HG02884 (cell line): ENCODE measurements around the gene RPL29.

Experiments
- ATAC-seq: cut with Tn5 transposase; IDR thresholded peaks from one replicate; pipeline ENCODE4 v1.9.1; 2021; ENCODE audit warnings: mild to moderate bottlenecking, moderate library complexity; ENCODE audit not compliant: unreplicated experiment

The RPL29 gene

DNA sequence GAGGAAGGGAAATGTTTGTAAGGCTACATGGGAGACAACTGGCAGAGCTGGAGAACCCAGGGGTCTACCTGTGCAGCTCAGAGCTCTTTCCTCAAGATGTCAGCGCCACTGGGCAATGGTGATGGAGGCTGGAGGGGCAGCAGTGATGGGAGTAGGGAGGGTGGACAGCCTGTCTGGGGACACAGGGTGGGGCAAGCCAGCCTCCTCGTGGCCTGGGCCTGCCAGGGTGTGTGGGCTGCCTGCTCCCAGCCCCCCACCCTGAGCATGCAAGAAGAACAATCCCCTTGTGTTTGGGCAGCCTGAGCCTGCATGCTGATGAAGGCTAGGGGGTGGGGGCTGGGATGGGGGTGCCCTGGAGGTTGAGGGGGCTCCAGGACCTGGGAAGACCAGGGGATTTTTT, 29.7 kb downstream of the RPL29 start:
- ATAC-seq = no peak

DNA sequence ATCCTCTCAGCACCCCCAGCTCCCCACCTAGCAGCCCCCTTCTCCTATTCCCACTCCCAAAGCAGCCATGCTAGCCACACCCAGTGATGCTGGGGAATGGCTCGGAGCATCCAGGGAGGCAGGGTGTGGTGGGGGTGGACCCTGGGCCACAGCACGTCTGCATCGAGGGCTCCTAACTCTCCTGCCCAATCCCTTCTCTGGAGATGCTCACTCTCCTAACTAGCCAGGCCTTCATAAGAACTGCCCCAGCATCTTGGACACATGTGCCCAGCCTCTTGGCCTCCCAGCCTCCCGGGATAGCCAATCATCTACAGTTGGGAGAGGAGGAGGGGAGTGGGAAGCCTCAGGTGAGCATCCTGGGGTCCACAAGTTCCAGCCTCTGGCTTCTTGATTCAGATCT, 31.2 kb downstream of the RPL29 start:
- no peak for ATAC-seq

DNA sequence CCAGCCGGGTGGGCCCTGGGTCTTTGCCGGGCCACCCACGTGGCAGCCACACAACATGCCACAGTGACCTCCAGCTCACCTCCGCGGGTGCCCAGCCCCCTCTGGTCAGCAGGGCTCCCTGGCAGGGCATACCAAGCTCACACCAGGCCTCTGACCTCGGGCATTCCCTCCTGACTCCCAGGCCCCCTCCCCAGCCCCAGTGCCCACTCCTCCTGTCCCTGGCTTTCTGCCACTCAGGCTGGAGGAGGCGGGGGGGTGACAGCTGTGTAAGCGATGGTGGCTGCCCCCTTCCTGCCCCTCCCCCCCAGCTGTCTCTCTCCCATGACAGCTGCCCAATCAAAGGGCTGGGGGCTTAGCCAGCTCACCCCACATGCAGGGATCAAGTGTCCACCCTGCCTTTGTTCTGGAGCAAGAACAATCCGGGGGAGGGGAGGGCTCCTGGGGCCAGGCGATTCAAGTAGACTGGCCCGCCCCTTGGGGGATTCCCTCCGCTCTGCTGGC, 31.7 kb downstream of the RPL29 start:
- no peak for ATAC-seq

DNA sequence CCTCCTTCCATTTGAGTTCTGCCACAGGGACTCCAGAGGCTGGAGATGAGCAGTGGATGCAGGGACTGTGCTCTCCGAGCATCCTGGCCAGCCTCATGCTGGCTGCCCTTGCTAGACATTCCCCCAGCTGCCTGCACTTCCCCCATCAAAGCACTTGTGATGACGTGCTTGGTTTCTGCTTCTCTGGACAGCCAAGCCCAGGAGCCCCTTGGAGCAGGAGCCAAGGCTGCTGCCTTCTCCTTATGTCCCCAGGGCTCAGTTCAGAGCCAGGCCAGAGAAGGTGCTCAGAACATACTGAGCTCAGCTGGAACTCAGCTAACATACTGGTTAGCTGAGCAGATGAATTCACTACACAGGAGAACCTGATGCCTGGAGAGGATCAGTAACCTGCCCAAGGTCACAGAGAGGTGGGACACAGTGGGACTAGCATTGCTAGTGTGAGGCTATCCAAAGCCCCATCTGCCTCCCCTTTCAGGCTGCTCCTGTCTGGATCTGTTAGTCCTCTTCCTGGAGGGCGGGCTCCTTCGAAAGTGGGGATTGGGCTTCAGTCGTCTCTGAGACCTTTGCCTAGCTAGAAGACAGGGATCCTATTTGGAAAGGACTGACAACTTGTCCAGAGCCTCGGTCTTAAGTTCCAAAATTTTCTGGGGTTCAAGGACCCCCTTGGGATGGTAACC, 32.7 kb downstream of the RPL29 start:
- no peak for ATAC-seq

DNA sequence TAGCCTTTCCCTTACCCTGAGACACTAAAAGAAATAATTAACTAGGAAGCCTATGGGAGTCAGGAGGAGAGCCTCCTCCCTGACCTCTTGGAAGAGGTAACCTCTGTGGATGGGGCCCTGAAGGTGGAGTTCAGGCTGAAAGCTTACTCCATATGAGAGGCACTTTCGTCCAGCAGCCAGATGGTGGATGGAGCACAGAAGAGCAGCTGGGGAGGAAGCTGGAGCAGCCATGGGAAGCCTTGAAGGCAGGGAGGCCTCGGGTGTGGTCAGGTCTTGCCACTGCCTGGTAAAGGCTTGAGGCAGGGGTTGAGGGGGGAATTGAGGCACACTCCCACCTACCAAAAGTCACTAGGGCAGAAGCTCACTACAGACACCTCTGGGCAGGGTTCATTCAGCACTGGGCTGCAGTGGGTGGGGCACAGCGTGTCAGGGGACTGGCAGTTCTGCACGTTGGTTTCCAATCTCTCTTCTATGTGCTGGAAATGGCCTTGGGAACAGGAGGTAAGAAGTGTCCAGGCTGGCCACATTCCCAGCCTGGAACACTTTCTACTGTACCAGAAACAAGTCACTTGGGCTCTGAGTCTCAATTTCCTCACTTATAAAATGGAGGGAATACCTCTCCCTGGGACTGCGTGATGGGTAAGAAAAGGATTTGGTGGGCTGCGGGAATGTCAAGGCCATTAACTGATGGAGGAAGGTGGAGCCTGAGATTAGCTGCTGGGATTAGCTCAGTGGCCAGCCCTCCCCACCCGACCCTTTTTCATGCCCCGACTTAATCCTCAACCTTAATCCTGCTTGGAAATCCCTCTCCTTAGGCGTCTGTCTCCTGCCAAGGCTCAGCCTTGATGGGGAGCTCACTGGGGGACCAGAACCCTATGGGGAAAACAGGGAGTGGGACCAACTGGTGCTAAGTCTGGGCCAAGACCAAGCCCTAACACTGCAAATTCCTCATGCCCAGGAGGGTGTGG, 33.8 kb downstream of the RPL29 start:
- ATAC-seq = no peak

DNA sequence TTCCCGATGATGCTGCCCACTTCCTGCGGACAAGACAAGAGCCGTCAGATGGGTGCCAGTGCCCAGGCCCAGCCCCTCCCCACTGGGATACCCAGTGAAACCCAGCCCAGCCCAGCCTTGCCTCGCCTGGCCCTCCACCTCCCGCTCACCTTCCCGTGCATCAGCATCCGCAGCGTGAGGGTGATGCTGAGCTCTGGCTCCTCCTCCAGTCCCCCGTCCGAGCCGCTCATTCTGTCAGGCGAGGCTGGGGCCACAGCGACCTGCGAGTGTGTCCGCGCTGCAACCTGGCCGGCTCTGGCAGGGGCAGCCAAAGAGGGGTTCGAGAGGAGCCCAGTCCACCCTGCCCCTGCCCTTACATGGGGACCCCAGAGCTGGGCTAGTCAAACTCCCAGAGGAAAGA, 34.7 kb downstream of the RPL29 start:
- no peak for ATAC-seq

DNA sequence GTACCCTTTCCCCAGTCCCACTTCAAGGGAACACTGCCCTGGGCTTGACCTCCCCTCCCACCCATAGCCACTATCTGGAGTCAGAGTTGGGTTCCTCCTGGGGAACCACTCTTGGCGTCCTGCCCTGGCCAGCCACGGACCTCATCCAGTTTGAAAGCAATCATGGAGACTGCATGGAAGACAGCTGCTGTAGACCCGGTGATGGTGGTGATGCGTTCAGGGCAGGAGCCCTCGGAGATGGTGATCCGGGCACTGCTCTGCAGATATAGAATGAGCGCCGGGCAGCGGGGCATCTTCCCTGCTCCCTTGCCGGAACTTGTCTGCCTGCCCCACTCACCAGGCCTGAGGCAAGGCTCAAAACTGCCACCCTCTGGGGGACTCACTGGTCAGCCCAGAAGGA, 35.3 kb downstream of the RPL29 start:
- no peak for ATAC-seq

DNA sequence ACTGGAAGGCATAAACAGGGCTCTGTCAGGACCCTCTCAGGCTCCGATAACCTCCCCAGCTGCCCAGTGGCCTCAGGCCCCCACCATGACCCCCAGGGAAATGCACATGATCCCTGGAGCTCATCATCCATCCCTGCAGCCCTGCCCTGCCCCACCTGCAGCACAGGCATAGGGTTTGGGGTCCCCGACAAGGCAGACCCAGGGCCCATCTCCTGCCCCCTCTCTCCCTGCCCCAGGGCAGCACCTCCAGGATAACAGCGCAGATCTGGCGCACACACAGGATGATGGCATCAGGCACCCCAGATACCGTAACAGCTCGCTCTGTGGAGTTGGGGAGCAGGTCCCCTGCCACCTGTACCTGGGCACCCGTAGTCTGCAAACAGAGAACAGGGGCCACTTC, 36.0 kb downstream of the RPL29 start:
- no peak for ATAC-seq

DNA sequence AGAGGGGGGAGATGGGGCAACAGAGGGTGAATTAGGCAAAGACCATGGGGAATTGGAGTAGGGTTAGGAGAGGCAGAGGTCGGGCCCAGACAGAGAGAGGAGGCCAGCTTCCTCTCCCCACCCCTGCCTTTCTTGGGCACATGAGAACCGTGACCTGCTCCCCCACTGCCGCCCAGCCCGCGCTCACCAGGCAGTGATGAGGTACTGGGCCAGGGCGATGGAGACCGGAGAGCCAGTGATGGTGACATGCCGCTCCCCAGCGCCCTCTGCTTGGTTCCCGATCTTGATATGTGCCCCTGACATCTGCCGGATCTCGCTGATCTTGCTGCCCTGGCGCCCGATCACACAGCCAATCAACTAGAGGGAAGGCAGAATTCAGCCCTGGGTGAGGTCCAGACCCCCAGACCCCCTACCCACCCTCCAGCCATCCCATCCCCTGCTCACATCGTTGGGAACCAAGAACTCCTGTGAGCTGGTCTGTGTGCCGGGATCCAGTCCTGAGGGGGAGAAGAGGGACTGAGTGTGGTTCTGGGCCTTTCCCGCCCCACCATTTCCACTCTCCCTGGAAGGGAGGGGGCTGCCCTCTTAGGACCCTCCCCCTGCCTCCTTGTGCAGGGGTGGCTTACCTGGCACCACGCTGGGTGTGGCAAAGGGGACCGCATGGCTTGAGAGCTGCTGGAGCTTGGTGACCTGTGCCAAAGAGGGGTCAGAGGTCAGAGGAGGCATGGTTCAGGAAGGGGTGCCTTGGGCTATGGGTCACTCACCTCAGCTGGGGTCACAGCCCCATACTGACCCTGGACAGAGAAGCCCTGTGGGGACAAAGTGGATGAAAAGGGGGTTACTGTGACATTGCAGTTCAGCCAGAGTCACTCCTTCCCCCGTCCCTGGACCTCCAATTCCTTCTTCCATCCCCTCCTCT, 36.8 kb downstream of the RPL29 start:
- ATAC-seq = no peak

DNA sequence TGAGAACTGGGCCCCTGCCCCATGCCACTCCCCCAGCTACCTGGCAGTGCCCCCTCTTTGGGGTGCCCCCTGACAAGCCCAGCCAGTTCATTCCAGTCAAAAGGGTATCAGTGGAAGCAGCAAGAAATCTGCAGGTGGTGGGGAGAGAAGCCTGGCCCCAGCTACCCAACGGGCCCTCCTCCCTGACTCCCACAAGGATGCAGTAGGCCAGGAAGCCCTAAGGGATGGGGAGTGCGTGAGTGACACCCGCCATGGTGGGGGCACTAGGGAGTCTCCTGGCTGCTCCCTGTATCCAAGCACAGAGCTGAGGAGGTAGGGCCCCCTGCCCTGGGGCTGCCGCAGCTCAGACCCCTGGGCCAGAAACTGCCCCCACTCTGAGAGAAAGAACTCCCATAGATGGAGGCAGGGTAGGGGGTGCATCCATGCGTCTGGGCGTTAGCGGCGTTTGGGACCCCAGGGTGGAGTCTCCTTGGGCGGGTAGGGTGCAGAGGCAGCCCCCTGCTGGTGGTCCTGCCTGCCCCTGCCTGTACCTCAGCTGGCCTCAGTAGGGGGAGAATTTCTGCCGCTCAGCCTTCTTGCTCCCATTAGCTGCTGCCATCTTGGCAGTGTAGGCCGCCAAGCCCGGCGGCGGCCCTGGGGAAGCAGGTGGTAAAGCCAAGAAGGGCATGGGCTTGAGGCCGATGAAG, 38.0 kb downstream of the RPL29 start:
- no peak for ATAC-seq

DNA sequence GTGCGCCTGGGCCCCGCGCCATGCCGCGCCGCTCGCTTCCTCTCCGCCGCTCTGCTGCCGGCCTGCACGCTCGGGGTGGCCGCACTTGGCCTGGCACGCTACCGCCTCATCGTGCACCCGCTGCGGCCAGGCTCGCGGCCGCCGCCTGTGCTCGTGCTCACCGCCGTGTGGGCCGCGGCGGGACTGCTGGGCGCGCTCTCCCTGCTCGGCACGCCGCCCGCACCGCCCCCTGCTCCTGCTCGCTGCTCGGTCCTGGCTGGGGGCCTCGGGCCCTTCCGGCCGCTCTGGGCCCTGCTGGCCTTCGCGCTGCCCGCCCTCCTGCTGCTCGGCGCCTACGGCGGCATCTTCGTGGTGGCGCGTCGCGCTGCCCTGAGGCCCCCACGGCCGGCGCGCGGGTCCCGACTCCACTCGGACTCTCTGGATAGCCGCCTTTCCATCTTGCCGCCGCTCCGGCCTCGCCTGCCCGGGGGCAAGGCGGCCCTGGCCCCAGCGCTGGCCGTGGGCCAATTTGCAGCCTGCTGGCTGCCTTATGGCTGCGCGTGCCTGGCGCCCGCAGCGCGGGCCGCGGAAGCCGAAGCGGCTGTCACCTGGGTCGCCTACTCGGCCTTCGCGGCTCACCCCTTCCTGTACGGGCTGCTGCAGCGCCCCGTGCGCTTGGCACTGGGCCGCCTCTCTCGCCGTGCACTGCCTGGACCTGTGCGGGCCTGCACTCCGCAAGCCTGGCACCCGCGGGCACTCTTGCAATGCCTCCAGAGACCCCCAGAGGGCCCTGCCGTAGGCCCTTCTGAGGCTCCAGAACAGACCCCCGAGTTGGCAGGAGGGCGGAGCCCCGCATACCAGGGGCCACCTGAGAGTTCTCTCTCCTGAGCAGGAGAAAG, 39.6 kb downstream of the RPL29 start:
- ATAC-seq = no peak

DNA sequence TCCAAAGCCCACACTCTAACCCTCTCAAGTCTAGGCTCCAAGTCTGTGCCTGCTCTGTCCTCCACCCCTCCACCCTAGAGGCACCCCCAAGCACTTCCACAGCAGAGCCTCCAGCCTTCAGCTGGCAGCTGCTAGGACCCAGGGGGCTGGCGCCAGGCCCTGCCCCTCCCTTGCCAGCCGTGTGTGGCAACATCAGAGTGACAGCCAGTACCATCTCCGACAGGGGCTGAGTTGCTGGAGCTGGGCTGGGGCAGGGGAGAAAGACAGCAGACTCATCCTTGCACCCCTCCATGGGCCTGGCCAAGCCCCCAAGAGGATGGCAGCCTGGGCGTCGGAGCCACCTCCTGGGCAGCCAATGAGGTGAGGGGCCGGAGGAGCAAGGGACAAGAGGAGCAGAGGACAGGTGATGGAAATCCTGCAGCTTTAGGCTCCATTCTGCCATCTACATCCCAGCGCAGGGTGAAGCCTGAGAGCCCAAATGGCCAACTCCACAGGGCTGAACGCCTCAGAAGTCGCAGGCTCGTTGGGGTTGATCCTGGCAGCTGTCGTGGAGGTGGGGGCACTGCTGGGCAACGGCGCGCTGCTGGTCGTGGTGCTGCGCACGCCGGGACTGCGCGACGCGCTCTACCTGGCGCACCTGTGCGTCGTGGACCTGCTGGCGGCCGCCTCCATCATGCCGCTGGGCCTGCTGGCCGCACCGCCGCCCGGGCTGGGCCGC, 40.4 kb downstream of the RPL29 start, which contains the start of gene GPR62:
GPR62 (plus strand) TSS at position 207 of the 718 bp plus-strand sequence; CDS start at position 479, 272 bp downstream.
- no peak for ATAC-seq

DNA sequence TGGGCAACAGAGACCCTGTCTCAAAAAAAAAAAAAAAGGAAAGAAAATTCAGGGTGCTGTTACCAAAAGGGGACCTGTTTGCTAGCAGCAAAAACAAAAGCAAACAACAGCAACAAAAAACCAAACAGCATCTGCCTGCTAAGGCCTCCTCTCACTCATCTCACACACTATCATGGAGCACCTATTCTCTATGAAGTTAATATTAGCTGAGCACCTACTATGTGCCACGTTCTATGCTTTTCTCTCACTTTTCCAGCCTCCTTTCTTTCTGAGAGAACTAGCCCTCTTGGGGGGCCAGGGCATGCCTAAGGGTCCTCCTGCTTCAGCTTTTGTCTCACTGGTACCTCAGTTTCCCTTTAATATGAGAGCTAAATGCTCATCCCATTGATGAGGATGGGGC, 41.0 kb downstream of the RPL29 start:
- no peak for ATAC-seq

DNA sequence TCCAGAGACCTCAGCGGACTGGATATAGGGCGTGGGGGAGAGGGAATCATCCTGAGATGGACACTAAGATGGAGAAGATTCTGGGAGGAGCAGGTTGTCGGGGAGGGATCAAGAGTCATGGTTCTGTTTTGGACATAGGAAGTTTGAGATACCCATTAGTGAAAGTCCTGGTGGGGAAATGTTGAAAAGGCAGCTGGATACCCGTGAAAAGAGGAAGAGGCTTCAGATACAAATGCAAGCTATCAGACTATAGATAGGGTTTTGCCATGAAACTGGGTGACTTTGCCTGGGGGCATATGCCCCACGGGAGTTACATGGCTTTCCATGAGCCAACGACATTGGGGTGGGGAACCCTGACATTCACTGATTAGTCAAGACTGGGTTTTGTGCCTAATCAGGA, 41.6 kb downstream of the RPL29 start:
- ATAC-seq = no peak

DNA sequence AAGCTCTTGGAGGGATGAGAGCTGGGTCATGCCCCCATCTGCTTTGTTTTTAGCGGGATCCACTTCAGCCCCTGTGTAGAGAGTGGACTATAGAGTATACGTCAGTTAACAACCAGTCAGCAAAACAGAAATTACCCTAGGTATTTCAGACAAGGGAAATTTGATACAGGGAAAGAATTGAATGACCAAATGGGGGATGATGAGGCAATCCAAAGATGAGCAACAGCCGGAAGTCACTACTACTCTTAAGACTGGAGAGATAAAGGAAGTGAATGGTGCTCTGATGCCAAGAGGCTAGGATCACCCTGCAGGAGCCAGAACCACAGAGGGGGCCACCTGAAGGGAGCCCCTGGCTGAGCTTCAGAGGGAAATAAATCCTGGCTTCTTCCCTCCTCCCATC, 42.2 kb downstream of the RPL29 start:
- no peak for ATAC-seq

DNA sequence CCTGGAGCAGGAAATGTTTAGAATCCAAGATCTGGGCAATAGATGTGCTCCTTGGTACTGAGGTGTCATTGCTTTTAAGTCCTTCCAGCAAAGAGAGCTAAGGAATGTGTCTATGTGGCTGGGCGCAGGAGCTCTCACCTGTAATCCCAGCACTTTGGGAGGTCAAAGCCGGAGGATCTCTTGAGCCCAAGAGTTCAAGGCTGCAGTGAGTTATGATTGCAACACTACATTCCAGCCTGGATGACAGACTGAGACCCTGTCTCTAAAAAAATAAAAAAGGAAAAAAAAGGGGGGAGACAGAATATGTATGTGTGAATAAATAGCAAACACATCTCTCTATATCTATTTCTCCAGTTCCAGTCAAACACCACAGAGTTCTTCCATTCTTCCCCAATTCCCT, 44.8 kb downstream of the RPL29 start:
- ATAC-seq = no peak

DNA sequence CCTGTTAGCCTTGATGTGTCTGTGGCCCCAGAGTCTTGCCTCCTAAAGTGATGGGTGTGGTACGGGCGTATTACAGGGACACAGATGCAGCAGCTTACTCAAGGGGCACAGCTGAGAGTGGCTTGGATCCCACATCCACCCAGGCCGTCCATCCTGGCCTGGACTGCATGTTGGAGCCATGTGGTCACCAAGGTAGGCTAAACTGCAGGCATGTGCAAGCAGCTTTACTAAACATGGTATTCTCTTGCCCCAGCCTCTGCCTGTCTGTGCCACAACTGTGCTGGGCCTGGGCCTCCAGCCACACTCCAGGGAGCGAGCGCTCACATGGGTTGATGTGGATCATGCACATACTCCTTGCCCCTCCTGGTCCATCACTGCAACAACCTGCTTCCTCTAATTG, 46.6 kb downstream of the RPL29 start:
- no peak for ATAC-seq

DNA sequence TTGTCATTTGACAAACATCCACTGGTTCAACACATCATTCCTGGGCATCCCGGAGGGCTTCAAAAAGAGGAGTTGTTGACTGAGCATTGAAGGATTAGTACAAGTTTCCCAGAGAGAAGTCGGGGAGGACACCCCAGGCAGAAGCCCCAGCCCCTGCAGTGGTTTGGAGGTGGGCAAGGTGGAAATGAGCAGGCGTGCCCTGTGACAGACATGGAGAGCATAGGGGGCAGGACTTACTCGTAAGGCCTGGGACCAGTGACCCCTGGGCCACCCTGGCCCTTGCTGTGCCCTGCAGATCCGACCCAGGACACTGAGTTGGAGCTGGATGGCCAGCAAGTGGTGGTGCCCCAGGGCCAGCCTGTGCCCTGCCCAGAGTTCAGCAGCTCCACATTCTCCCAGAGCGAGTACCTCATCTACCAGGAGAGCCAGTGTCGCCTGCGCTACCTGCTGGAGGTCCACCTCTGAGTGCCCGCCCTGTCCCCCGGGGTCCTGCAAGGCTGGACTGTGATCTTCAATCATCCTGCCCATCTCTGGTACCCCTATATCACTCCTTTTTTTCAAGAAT, 47.6 kb downstream of the RPL29 start:
- ATAC-seq = no peak
